SK-N-SH treated with all-trans-retinoic acid at 6 μM for 48 hours (cell line): Measurements from ENCODE around the gene RIPOR3.

Experiments
- ATAC-seq: fragments of 200-7000 bp; cut with Tn5 transposase; 3 replicates; pipeline ENCODE4 v1.9.1; 2020; ENCODE audit warnings: mild to moderate bottlenecking, moderate library complexity
- BACH2 ChIP-seq: fragments of 250-450 bp; sonication (Bioruptor Pico); IDR thresholded peaks from 2 replicates; pipeline ENCODE4 v1.9.0; 2021; ENCODE audit warnings: mild to moderate bottlenecking, borderline replicate concordance
- CREB5 ChIP-seq: fragments of 250-450 bp; sonication (Bioruptor Pico); IDR thresholded peaks from 2 replicates; pipeline ENCODE4 v1.5.1; 2020; ENCODE audit warnings: low read depth, mild to moderate bottlenecking, moderate library complexity
- CSRNP3 ChIP-seq: fragments of 250-450 bp; sonication (Bioruptor Pico); IDR thresholded peaks from 2 replicates; pipeline ENCODE4 v1.5.1; 2021; ENCODE audit warnings: mild to moderate bottlenecking, moderate library complexity
- GLIS3 ChIP-seq: fragments of 250-450 bp; sonication (Bioruptor Pico); IDR thresholded peaks from 2 replicates; pipeline ENCODE4 v1.5.0; 2020; ENCODE audit warnings: mild to moderate bottlenecking, moderate library complexity
- ISL1 ChIP-seq: fragments of 250-450 bp; sonication (Bioruptor Pico); IDR thresholded peaks from 2 replicates; pipeline ENCODE4 v2.1.2; 2022; ENCODE audit warnings: mild to moderate bottlenecking, moderate library complexity
- OSR1 ChIP-seq: fragments of 250-450 bp; sonication (Bioruptor Pico); IDR thresholded peaks from 2 replicates; pipeline ENCODE4 v1.8.0; 2022; ENCODE audit warnings: moderate library complexity, mild to moderate bottlenecking, inconsistent platforms
- POU6F1 ChIP-seq: fragments of 250-450 bp; sonication (Bioruptor Pico); IDR thresholded peaks from 2 replicates; pipeline ENCODE4 v1.8.0; 2021; ENCODE audit warnings: low read depth, mild to moderate bottlenecking, moderate library complexity, borderline replicate concordance
- PPARA ChIP-seq: fragments of 250-450 bp; sonication (Bioruptor Pico); IDR thresholded peaks from 2 replicates; pipeline ENCODE4 v1.5.0; 2020; ENCODE audit warnings: mild to moderate bottlenecking, borderline replicate concordance
- RARB ChIP-seq: fragments of 250-450 bp; sonication (Bioruptor Pico); IDR thresholded peaks from 2 replicates; pipeline ENCODE4 v1.8.0; 2021; ENCODE audit warnings: mild to moderate bottlenecking, moderate library complexity
- SNAI2 ChIP-seq: fragments of 250-450 bp; sonication (Bioruptor Pico); IDR thresholded peaks from 2 replicates; pipeline ENCODE4 v1.5.0; 2020; ENCODE audit warnings: mild to moderate bottlenecking, moderate library complexity
- TCF4 ChIP-seq: fragments of 250-450 bp; sonication (Bioruptor Pico); IDR thresholded peaks from 2 replicates; pipeline ENCODE4 v1.8.0; 2021; ENCODE audit warnings: mild to moderate bottlenecking, moderate library complexity, borderline replicate concordance
- ZC3H10 ChIP-seq: fragments of 250-450 bp; sonication (Bioruptor Pico); IDR thresholded peaks from 2 replicates; pipeline ENCODE4 v1.5.1; 2021; ENCODE audit warnings: mild to moderate bottlenecking, moderate library complexity
- ZFP3 ChIP-seq: fragments of 250-450 bp; sonication (Bioruptor Pico); IDR thresholded peaks from 2 replicates; pipeline ENCODE4 v1.5.0; 2020; ENCODE audit warnings: mild to moderate bottlenecking, moderate library complexity
- ZFP30 ChIP-seq: fragments of 450-650 bp; formaldehyde crosslinking; IDR thresholded peaks from 2 replicates; pipeline ENCODE4 v1.5.0; 2022; ENCODE audit warnings: mild to moderate bottlenecking, moderate library complexity
- ZNF565 ChIP-seq: fragments of 450-650 bp; formaldehyde crosslinking; conservative IDR thresholded peaks from 2 replicates; pipeline ENCODE4 v1.5.0; 2020; ENCODE audit warnings: low read depth, mild to moderate bottlenecking, moderate library complexity
- ZNF70 ChIP-seq: fragments of 450-650 bp; formaldehyde crosslinking; IDR thresholded peaks from 2 replicates; pipeline ENCODE4 v1.5.0; 2020; ENCODE audit warnings: mild to moderate bottlenecking, moderate library complexity
- ZNF8 ChIP-seq: fragments of 450-650 bp; formaldehyde crosslinking; IDR thresholded peaks from 2 replicates; pipeline ENCODE4 v1.5.0; 2020; ENCODE audit warnings: mild to moderate bottlenecking, moderate library complexity

The RIPOR3 gene

GRCh38 chr20:50726955-50727791, 35.8 kb upstream of the RIPOR3 start:
- TF ChIP-seq ZFP3 (no peak), ZC3H10 (no peak), BACH2 (no peak), ZNF70 (no peak), PPARA (no peak), ISL1 (CRISPR knock-in tag) (no peak)

GRCh38 chr20:50725724-50726005, 34.3 kb upstream of the RIPOR3 start:
- no peak for ATAC-seq
- no peak for TF ChIP-seq BACH2
- no peak for TF ChIP-seq ZNF565 (CRISPR knock-in tag)
- TF ChIP-seq CREB5 (CRISPR knock-in tag), result no peak

More at GRCh38 chr20:50726955-50727791, 35.8 kb upstream of the RIPOR3 start:
- ATAC-seq, result no peak

- peak; percentile 98 for ATAC-seq
- TF ChIP-seq ZFP3, result peak; percentile 100
- TF ChIP-seq POU6F1 (CRISPR knock-in tag), result 0 out of 2 replicates have a peak, but pooled peaks have one; percentile 12
- TF ChIP-seq TCF4, result no peak
- TF ChIP-seq GLIS3 (CRISPR knock-in tag), result no peak
- TF ChIP-seq ISL1 (CRISPR knock-in tag), result 0 out of 2 replicates have a peak, but pooled peaks have one; percentile 24
These were observed 33.7 kb upstream of the RIPOR3 start for GRCh38 chr20:50724851-50725723.

- no peak; the same call in 1 of the 3 replicates for ATAC-seq
- TF ChIP-seq RARB (CRISPR knock-in tag), result no peak
- TF ChIP-seq OSR1, result no peak
These were observed 32.9 kb upstream of the RIPOR3 start for GRCh38 chr20:50724112-50724725.

GRCh38 chr20:50723672-50724071, 32.3 kb upstream of the RIPOR3 start:
- TF ChIP-seq SNAI2 (CRISPR knock-in tag), result no peak
- TF ChIP-seq ZNF565 (CRISPR knock-in tag), result no peak
- TF ChIP-seq BACH2, result no peak
- no peak for TF ChIP-seq ZNF70
- no peak for TF ChIP-seq TCF4
- no peak for TF ChIP-seq ZFP3
- no peak for TF ChIP-seq POU6F1 (CRISPR knock-in tag)
- TF ChIP-seq ZC3H10, result no peak
- TF ChIP-seq, all 23 proteins: peak for 0
- no peak for ATAC-seq

- no peak for ATAC-seq
- TF ChIP-seq ZNF565 (CRISPR knock-in tag), result no peak
- no peak for TF ChIP-seq ZNF70
- TF ChIP-seq RARB (CRISPR knock-in tag), result no peak
- TF ChIP-seq CREB5 (CRISPR knock-in tag), result no peak
- no peak for TF ChIP-seq ZFP30 (CRISPR knock-in tag)
- TF ChIP-seq POU6F1 (CRISPR knock-in tag), result no peak
- no peak for TF ChIP-seq ZC3H10
- no peak for TF ChIP-seq ZNF8 (CRISPR knock-in tag)
- TF ChIP-seq CSRNP3 (CRISPR knock-in tag), result no peak
These were observed 31.2 kb upstream of the RIPOR3 start for GRCh38 chr20:50722424-50723155.
